SHP77 treated with DMSO at 0.1 percent for 48 hours (cell line): Measurements from ENCODE around the gene FFAR1.
"Not testable (repeated sequence)": the region's sequence is repeated elsewhere in the genome, so short reads cannot be mapped to it uniquely, and the experiment has no call there.

ENCODE experiments used
- DNase-seq: peaks from one replicate; lab custom pipeline; 2025; lab: John Stamatoyannopoulos, UW

The FFAR1 gene

GRCh38 chr19:35342430-35342829 is 5.3 kb upstream of the FFAR1 start:
- DNase-seq: no peak

GRCh38 chr19:35344511-35345031 is 3.1 kb upstream of the FFAR1 start:
- no peak for DNase-seq

DNA sequence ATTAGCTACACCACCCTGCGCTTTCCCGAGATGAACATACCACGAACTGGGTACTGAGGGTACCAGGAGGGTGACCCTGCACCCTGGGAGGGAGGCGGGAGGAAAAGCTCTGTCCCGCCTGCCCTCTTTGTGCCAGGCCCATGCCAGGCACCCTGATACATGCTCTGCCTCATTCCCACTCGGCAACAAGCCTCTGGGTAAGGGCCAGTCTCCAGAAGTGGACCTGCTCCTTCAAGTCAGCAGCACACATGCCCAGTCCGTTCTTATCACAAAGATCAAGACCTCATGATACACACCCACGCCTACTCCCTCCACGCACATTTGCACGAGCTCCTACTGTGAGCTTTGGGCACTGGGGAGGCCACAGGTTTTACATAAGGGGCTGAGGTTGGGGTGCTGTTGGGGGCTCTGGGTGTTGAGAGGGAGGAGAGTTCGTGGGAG is 2.0 kb upstream of the FFAR1 start:
- DNase-seq: no peak

GRCh38 chr19:35346193-35347052 is 1.3 kb upstream of the FFAR1 start:
- DNase-seq: no peak

GRCh38 chr19:35347930-35348298 is 212 bp downstream of the FFAR1 start:
- no peak for DNase-seq

GRCh38 chr19:35348911-35349611 is 1.4 kb downstream of the FFAR1 start:
- peak; percentile 10 for DNase-seq

- no peak for DNase-seq
These were observed 2.2 kb downstream of the FFAR1 start for GRCh38 chr19:35349614-35350521.

GRCh38 chr19:35350591-35350990 is 2.9 kb downstream of the FFAR1 start:
- no peak for DNase-seq

DNA sequence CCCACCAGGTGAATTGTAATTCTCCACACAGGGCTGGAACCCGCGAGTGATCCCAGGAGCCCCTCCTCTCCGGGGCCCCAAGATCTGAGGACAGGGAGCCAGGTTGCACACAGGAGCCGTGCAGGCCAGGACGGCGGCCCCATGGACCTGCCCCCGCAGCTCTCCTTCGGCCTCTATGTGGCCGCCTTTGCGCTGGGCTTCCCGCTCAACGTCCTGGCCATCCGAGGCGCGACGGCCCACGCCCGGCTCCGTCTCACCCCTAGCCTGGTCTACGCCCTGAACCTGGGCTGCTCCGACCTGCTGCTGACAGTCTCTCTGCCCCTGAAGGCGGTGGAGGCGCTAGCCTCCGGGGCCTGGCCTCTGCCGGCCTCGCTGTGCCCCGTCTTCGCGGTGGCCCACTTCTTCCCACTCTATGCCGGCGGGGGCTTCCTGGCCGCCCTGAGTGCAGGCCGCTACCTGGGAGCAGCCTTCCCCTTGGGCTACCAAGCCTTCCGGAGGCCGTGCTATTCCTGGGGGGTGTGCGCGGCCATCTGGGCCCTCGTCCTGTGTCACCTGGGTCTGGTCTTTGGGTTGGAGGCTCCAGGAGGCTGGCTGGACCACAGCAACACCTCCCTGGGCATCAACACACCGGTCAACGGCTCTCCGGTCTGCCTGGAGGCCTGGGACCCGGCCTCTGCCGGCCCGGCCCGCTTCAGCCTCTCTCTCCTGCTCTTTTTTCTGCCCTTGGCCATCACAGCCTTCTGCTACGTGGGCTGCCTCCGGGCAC is 3.9 kb downstream of the FFAR1 start:
- DNase-seq: no peak

DNA sequence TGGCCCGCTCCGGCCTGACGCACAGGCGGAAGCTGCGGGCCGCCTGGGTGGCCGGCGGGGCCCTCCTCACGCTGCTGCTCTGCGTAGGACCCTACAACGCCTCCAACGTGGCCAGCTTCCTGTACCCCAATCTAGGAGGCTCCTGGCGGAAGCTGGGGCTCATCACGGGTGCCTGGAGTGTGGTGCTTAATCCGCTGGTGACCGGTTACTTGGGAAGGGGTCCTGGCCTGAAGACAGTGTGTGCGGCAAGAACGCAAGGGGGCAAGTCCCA is 4.4 kb downstream of the FFAR1 start:
- no peak for DNase-seq

DNA sequence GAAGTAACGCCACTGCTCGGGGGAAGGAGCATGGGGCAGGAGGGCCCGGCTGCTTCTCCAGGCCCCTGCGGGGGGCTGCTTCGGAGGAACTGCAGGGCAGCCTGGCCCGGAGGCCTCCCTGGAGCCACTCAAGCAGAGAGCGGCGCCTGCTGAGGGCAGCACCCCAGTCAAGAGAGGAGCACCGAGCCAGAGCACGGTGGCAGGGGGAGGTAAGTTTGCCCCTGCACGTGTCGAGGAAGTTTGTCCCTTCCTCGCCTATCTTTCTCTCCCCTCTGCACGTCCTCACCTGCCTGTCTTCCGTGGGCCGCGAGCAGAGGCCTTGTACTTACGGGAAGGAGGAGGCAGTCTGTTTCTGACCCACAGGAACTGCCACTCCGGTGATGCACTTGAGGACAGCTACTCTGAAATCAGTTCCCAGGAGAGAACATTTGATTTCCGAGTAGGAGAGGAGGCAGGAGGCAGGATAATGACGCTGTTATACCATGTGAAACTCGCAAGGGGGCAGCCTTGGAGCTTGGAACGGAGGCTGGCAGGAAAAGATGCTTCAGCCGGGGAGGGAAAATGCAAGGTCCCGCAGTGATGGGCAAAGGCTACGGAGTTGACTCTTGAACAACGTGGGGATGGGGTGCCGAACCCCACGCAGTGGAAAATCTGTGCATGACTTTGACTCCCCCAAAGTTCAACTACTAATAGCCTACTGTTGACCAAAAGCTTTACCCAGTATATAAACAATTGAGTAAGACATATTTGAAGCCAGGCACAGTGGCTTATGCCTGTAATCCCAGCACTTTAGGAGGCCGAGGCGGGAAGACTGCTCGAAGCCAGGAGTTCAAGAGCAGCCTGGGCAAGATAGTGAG is 5.0 kb downstream of the FFAR1 start:
- peak; percentile 6 for DNase-seq

- DNase-seq: no peak
These were observed 5.9 kb downstream of the FFAR1 start for GRCh38 chr19:35353635-35354034.

- no peak for DNase-seq
These were observed 7.2 kb downstream of the FFAR1 start for GRCh38 chr19:35354898-35355297.

- no peak for DNase-seq
These were observed 8.2 kb downstream of the FFAR1 start for GRCh38 chr19:35355791-35356460.

DNA sequence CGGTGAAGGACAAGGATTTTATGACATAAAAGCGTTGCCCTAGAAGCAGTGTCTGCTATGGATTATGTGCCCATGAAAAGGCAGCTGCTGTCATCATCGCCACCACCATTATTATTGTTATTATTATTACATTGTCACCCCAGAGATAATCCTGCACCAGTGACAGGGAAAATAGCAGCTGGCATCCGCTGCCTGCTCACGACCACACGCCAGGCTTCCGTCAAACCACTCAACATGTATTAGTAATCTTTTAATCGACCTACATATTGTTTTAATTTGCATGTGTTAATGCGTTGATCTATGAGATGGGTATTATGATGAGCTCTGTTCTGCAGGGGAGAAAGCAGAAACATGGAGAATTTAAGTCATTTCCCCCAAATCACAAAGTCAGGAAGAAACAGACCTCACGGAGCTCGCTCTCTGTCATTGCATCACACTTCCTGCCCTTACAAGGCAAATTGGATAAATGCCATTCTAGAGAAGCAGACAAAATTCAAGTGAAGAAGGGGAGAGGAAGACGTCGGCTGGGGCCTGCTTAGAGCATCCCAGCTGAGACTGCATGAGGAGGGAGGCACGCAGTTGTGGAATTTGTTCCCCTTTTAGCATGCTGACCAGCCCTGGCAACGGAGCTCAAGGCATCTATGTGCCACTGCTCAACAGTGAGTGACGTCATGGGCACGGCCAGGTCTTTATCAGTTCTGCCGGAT is 10.3 kb downstream of the FFAR1 start, which contains the start of gene FFAR3:
TSS of gene FFAR3 (plus strand) at position 594 of the 707 bp plus-strand sequence. CDS start 431 bp downstream, outside the sequence.
- no peak for DNase-seq

DNA sequence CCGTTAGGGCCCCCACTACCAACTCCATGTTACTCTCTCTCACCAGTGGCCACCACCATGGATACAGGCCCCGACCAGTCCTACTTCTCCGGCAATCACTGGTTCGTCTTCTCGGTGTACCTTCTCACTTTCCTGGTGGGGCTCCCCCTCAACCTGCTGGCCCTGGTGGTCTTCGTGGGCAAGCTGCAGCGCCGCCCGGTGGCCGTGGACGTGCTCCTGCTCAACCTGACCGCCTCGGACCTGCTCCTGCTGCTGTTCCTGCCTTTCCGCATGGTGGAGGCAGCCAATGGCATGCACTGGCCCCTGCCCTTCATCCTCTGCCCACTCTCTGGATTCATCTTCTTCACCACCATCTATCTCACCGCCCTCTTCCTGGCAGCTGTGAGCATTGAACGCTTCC is 11.1 kb downstream of the FFAR1 start:
- not testable (repeated sequence) for DNase-seq

GRCh38 chr19:35359395-35359794 is 11.7 kb downstream of the FFAR1 start:
- DNase-seq: not testable (repeated sequence)

GRCh38 chr19:35360081-35360480 is 12.4 kb downstream of the FFAR1 start:
- not testable (repeated sequence) for DNase-seq

DNA sequence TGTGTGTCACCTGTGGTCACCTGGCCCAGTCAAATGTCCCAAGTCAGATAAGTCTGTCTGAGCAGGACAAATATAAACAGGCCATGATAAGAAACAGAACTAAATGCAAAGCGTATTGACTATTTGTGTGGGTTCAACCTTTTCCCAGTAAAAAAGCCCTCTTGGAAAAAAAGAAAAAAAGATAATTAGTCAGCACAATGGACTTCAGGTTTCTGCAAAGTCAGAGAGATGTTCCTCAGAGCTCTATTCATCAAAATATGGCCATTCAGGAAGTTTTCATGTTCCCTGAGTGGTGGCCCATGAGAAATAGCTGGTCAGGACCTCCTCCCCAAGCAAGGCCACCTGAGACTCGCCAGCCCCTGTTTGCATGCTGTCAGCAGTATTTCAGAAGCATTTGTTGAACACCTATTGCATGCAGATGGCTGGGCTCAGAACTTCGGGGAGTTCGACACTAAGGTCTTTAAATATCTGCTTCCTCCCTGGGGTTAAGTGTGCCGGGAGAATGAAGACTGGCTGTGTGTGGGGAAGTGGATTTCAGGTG is 13.2 kb downstream of the FFAR1 start:
- DNase-seq: no peak
